ENCODE data around the gene AGAP1. TPM values are rescaled to one million over a fixed set of nuclear protein-coding genes. Genes with fewer than 3 reads are reported as not detected.

Gene AGAP1
- polyA plus RNA-seq, 2 of the 4 experiments (the other 2 are of a cell fraction), result 20.2 to 21.9 TPM

DNA sequence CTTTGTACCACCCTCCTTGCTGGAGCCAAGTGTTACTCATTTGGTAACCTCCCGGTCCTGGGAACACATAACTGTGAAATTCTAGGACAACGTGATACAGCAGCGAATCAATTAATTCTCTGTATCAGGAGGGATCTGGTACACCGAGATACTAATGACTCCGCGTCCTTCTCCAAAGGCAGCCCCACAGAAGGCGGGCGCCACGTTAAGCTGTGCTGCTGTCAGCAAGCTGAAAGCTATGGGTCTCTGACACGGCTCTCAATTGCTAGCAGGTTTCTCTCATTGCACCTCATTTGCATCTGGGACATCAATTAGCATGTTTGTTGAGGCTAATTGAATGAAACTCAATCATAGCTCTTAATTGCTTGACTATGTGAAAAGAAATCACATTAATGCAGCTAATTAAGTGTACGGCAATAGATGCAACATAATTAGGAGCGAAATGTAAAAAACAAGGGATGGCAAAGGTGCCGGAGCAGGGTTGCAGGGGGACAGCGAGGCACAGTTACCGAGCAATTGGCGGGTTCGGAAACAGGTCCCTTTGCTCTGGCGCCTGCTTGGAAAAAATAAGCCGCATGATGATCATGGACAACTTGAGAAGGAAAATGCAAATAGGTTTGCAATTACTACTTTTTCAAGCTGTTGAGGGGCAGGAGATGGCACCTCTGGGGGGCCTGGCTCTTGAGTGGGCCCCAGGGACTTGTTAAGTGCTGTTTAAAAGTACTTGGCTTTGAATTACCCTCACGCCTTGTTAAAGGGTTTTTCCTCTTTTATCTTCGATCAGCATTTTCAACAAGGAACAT, 410.1 kb downstream of the AGAP1 start (continued):
- TF ChIP-seq NFE2L2 (conservative IDR thresholded peaks at IDR 0.05; ENCODE audit: low read length) (no peak), FOSL2 (IDR thresholded peaks at IDR 0.05) (no peak), FOSL2 (CRISPR knock-in tag; IDR thresholded peaks at IDR 0.05) (no peak), HEYL (CRISPR knock-in tag; IDR thresholded peaks at IDR 0.05) (no peak), CEBPB (IDR thresholded peaks at IDR 0.05) (no peak), TFCP2L1 (CRISPR knock-in tag; IDR thresholded peaks at IDR 0.05) (no peak), HDAC2 (IDR thresholded peaks at IDR 0.05) (no peak)
- TF ChIP-seq, protein P1, sequence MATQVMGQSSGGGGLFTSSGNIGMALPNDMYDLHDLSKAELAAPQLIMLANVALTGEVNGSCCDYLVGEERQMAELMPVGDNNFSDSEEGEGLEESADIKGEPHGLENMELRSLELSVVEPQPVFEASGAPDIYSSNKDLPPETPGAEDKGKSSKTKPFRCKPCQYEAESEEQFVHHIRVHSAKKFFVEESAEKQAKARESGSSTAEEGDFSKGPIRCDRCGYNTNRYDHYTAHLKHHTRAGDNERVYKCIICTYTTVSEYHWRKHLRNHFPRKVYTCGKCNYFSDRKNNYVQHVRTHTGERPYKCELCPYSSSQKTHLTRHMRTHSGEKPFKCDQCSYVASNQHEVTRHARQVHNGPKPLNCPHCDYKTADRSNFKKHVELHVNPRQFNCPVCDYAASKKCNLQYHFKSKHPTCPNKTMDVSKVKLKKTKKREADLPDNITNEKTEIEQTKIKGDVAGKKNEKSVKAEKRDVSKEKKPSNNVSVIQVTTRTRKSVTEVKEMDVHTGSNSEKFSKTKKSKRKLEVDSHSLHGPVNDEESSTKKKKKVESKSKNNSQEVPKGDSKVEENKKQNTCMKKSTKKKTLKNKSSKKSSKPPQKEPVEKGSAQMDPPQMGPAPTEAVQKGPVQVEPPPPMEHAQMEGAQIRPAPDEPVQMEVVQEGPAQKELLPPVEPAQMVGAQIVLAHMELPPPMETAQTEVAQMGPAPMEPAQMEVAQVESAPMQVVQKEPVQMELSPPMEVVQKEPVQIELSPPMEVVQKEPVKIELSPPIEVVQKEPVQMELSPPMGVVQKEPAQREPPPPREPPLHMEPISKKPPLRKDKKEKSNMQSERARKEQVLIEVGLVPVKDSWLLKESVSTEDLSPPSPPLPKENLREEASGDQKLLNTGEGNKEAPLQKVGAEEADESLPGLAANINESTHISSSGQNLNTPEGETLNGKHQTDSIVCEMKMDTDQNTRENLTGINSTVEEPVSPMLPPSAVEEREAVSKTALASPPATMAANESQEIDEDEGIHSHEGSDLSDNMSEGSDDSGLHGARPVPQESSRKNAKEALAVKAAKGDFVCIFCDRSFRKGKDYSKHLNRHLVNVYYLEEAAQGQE (IDR thresholded peaks at IDR 0.05), result no peak
- TF ChIP-seq, protein P2, sequence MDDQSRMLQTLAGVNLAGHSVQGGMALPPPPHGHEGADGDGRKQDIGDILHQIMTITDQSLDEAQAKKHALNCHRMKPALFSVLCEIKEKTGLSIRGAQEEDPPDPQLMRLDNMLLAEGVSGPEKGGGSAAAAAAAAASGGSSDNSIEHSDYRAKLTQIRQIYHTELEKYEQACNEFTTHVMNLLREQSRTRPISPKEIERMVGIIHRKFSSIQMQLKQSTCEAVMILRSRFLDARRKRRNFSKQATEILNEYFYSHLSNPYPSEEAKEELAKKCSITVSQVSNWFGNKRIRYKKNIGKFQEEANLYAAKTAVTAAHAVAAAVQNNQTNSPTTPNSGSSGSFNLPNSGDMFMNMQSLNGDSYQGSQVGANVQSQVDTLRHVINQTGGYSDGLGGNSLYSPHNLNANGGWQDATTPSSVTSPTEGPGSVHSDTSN (IDR thresholded peaks at IDR 0.05), result no peak

DNA sequence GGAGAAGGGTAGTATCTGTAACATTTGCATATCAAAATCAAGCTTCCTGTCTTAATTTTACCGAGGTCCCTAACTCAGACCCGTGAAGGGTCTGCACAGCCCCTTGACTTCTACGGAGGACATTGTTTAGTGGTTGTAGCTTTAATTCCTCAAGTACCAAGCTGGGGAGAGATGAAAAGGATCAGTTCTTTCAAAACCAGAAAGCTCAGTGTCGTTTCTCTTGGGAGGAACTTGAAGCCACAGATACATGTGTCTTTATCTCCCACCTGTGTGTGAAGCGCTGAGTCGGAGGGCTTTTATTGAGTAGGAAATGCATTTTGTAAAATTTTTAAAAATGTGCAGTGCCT, 410.7 kb downstream of the AGAP1 start:
- no peak overlapping the region for H3K4me2 ChIP-seq
- CTCF ChIA-PET, result no interaction called here
- no peak overlapping the region for H3K4me3 ChIP-seq
- TF ChIP-seq FOSB (CRISPR knock-in tag; IDR thresholded peaks at IDR 0.05), result no peak
- TF ChIP-seq FOXS1 (CRISPR knock-in tag; IDR thresholded peaks at IDR 0.05), result no peak
- TF ChIP-seq KDM1A (IDR thresholded peaks at IDR 0.05; ENCODE audit: low read depth), result no peak
- H3K27ac ChIP-seq, result no peak overlapping the region
- POLR2A ChIA-PET, result no interaction called here
- DNase-seq (ENCODE audit: low read depth in 1 of 2, low spot score in 1 of 2) (no peak), ATAC-seq (no peak), FAIRE-seq (no peak)
- WGBS (ENCODE audit: missing lambda C conversion rate), result 97% methylated on average over 6 of the region's 6 CpGs
- no peaks in the 10 kb centered on the region for H3K9me3 ChIP-seq
- no peaks in the 10 kb centered on the region for H3K4me1 ChIP-seq

DNA sequence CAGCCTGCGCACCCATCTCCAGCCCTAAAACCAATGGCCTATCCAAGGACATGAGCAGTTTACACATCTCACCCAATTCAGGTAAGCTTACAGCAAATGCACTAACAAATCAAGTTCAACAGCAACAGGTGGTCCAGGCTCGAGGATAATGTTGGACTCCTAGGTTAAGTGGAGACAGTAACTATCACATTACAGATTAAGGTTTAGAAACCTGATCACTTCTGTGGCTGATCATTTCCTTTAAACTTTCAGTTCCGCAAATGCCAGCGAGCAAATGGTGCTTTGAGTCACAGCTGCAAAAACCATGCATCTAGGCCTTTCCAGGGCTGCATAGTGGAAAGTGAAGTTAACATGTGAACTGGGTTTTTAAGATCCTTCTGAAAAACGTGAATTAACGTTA, 415.0 kb downstream of the AGAP1 start:
- CTCF ChIA-PET, result no interaction called here
- Histone ChIP-seq H3K27ac (no peak overlapping the region), H3K4me3 (no peak overlapping the region), H3K4me2 (no peak overlapping the region), H3K9me3 (no peaks in the 10 kb centered on the region), H3K4me1 (no peaks in the 10 kb centered on the region)
- DNase-seq (ENCODE audit: low read depth in 1 of 2, low spot score in 1 of 2), result no peak
- TF ChIP-seq ESRRA (IDR thresholded peaks at IDR 0.05; ENCODE audit: borderline replicate concordance, low read length), result no peak
- no peak for TF ChIP-seq HOXA7 (CRISPR knock-in tag; IDR thresholded peaks at IDR 0.05)
- TF ChIP-seq HOXB13 (CRISPR knock-in tag; IDR thresholded peaks at IDR 0.05; ENCODE audit: low read depth), result no peak
- TF ChIP-seq, protein P2 (IDR thresholded peaks at IDR 0.05), result no peak
- no peak for TF ChIP-seq POLR2A (IDR thresholded peaks at IDR 0.05; ENCODE audit: low read length)
- TF ChIP-seq, protein P1 (IDR thresholded peaks at IDR 0.05), result no peak
- TF ChIP-seq TFCP2L1 (CRISPR knock-in tag; IDR thresholded peaks at IDR 0.05), result no peak
- TF ChIP-seq ZFP36 (IDR thresholded peaks at IDR 0.05; ENCODE audit: borderline replicate concordance, partially characterized antibody), result no peak
- TF ChIP-seq EP300 (IDR thresholded peaks at IDR 0.05), result no peak
- TF ChIP-seq SMC3 (IDR thresholded peaks at IDR 0.05), result no peak
- no peak for TF ChIP-seq FOSL2 (IDR thresholded peaks at IDR 0.05)
- no peak for TF ChIP-seq FOSL2 (CRISPR knock-in tag; IDR thresholded peaks at IDR 0.05)
- TF ChIP-seq EHMT2 (IDR thresholded peaks at IDR 0.05; ENCODE audit: low read depth), result no peak
- no peak for TF ChIP-seq MAZ (IDR thresholded peaks at IDR 0.05; ENCODE audit: borderline replicate concordance, low read depth, low read length)
- TF ChIP-seq NPAS2 (CRISPR knock-in tag; IDR thresholded peaks at IDR 0.05; ENCODE audit: borderline replicate concordance), result no peak
- no peak for FAIRE-seq
- ATAC-seq, result no peak
- POLR2A ChIA-PET, result no interaction called here
- 87% methylated on average over 6 of the region's 6 CpGs for WGBS (ENCODE audit: missing lambda C conversion rate)

Measured in A549 (cell line).